Activated gamma-delta T cell treated with anti-CD3 and anti-CD28 coated beads, Interleukin-2, amount 50 U/mL, for 16 hours (primary cell): Measurements from ENCODE around the gene SGIP1.

ENCODE experiments used
- DNase-seq: peaks from one replicate; pipeline ENCODE4 v3.0.0-alpha.2; 2020; ENCODE audit warnings: low read depth

SGIP1 gene

DNA sequence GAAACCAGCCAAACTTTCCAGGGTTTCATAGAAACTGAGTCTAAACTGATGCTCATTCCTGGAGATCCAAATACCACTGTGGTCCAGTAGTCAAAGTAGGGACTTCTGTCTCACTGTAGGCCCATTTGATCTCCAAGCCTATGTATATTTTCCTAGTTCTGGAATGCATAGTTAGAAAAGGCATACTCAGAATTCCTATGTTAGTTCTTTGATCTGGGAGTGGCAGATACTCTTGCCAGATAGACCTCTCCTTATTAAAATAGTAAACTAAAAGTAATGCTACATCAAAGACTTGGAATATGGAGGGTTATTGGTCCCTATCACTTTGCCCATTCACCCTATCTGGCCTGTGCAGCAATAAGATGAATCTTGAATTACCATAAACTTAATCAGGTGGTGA lies 10.4 kb upstream of the SGIP1 start:
- no peak for DNase-seq

GRCh38 chr1:66525086-66525485 lies 8.9 kb upstream of the SGIP1 start:
- DNase-seq, result no peak

- no peak for DNase-seq
Observed at GRCh38 chr1:66526036-66526435, 7.9 kb upstream of the SGIP1 start.

DNA sequence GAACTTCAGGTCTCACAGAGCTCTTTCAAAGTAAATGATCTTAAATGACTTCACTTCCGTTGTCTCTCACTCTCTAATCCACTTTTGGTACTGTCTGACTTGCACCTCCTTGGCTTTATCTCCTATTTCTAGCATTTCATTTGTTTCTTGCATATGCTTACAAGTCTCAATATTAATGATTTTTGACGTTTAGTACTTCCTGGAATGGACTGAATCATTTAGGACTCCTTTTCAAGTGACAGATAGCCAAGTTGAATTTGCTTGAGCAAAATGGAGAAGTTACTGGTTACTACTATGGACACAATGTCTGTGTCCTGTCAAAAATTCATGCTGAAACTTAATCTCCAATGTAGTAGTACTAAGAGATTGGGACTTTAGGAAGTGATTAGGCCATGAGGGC lies 7.0 kb upstream of the SGIP1 start:
- no peak for DNase-seq

- no peak for DNase-seq
Observed at GRCh38 chr1:66527686-66528085, 6.3 kb upstream of the SGIP1 start.

GRCh38 chr1:66528580-66528979 lies 5.4 kb upstream of the SGIP1 start:
- no peak for DNase-seq

- no peak for DNase-seq
Observed at GRCh38 chr1:66532214-66532613, 1.7 kb upstream of the SGIP1 start.

GRCh38 chr1:66532798-66533783 lies 862 bp upstream of the SGIP1 start:
- DNase-seq, result no peak

- no peak for DNase-seq
Observed at GRCh38 chr1:66535061-66535460, 1.1 kb downstream of the SGIP1 start.

GRCh38 chr1:66535853-66536252 lies 1.9 kb downstream of the SGIP1 start:
- no peak for DNase-seq

DNA sequence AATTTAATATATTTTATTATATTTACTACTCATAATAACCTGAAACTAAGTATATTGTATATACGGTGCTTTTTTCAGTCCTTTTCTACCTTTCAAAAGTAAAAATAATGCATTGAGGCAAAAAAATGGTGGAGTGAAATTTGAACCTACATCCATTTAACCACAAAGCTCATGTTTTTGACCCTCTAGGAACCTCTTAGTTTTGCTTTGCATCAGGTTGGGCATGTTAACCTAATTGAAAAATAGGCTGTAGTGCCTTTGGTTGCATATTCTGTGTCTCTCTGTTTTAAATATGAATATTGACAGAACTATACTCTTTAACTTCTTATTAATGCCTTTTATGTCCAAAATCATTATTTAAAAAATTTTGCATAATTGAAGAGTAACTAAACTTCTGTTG lies 3.8 kb downstream of the SGIP1 start:
- DNase-seq, result no peak

- no peak for DNase-seq
Observed at GRCh38 chr1:66539491-66539890, 5.5 kb downstream of the SGIP1 start.

- no peak for DNase-seq
Observed at GRCh38 chr1:66540434-66541032, 6.6 kb downstream of the SGIP1 start.

GRCh38 chr1:66542314-66542713 lies 8.4 kb downstream of the SGIP1 start:
- DNase-seq, result no peak

DNA sequence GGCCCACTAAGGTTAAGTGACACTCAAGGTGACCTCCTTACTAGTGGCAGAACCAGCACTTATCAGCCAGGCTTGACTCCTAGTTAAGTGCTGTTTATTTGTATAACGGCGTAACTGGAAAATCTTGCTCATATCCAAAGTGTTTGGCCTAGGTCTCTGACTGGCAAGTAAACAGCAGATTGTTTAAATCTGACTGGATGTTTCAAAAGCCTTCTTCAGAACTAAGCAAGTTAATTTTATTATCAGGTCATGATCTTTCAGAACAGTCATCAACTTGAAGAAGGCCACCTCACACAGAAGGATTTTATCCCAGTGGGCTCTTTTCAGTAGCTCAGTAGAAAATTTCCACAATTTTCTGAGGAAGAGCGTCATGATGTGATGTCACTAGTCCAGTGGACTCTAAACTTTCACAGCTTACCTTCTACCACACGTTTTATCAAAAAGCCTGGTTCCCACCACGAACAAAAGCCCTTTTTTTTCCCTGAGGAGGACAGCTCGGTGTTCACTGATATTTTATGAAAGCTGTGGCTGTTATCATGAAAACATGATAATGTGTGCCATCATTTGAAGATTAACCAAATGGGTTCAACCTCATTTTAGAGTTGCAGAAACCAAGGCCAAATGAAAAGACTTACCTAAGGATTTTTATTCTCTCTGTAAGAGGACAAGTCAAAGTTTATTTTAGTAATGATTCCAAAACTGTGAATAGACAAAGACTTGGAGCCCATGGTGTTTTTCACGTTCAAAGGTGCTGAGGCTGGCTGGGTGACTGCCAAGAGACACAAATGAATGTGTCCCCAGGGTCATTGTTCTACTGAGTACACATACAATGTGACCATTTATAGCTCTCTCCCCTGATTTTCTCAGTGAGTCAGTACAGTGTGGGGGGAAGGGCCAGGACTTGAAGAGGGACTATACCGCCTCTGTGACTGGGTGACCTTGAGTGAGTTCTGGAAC lies 9.1 kb downstream of the SGIP1 start:
- no peak for DNase-seq

GRCh38 chr1:66546047-66546810 lies 12.3 kb downstream of the SGIP1 start:
- DNase-seq, result no peak

- DNase-seq, result no peak
Observed at GRCh38 chr1:66549017-66549416, 15.1 kb downstream of the SGIP1 start.

DNA sequence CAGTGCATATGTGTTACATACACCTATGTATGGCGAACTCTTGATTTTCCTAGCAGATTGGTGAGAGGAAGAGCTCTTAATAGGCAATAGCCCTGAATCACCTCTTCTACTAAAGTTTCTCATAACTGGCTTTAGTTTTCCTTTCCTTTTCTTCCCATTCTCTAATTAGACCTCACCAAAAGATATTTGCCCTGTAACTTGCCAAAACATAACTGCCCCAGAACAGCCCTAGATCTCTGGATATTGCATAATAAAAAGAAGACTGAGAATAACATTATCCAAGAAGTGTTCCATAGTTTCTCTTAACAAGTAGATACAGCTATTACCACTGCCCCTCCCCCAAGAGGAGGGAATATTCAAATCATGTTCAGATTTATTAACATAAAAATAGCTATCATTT lies 16.3 kb downstream of the SGIP1 start:
- DNase-seq, result no peak

GRCh38 chr1:66552287-66552686 lies 18.3 kb downstream of the SGIP1 start:
- no peak for DNase-seq

GRCh38 chr1:66552829-66553228 lies 18.9 kb downstream of the SGIP1 start:
- no peak for DNase-seq

GRCh38 chr1:66553846-66554245 lies 19.9 kb downstream of the SGIP1 start:
- no peak for DNase-seq
